MM.1S (cell line): ENCODE measurements around the gene AP1S2.

Source experiments
- DNase-seq: peaks from one replicate; pipeline ENCODE4 v3.0.0-alpha.2; 2015
- H2AFZ ChIP-seq: fragments of 300-600 bp; sonication (generic); 2 replicates; pipeline ENCODE4 v1.6.0; 2016; ENCODE audit warnings: antibody characterized with exemption, low read length
- H3F3A ChIP-seq: fragments of 300-600 bp; sonication (generic); 2 replicates; pipeline ENCODE4 v1.6.1; 2016; ENCODE audit warnings: mild to moderate bottlenecking, antibody characterized with exemption, low read length, moderate library complexity, mixed read lengths; ENCODE audit not compliant: insufficient read depth
- H3K27ac ChIP-seq: fragments of 300-600 bp; sonication (generic); 2 replicates; pipeline ENCODE4 v1.5.1; 2016; ENCODE audit warnings: mild to moderate bottlenecking, low read length
- H3K27me3 ChIP-seq: fragments of 300-600 bp; sonication (generic); replicated peaks from 2 replicates; pipeline ENCODE4 v1.6.0; 2016; ENCODE audit warnings: low read length; ENCODE audit not compliant: insufficient read depth
- H3K36me3 ChIP-seq: fragments of 300-600 bp; sonication (generic); replicated peaks from 2 replicates; pipeline ENCODE4 v1.6.1; 2016; ENCODE audit warnings: mild to moderate bottlenecking, low read length, mixed read lengths; ENCODE audit not compliant: insufficient read depth
- H3K4me1 ChIP-seq: fragments of 300-600 bp; sonication (generic); 2 replicates; pipeline ENCODE4 v1.6.1; 2016; ENCODE audit warnings: low read length, mixed read lengths
- H3K4me2 ChIP-seq: fragments of 300-600 bp; sonication (generic); 2 replicates; pipeline ENCODE4 v1.6.0; 2016; ENCODE audit warnings: low read depth, low read length
- H3K4me3 ChIP-seq: fragments of 300-600 bp; sonication (generic); 2 replicates; pipeline ENCODE4 v1.5.1; 2016; ENCODE audit warnings: low read length, mixed read lengths
- H3K79me2 ChIP-seq: fragments of 300-600 bp; sonication (generic); 2 replicates; pipeline ENCODE4 v1.6.1; 2016; ENCODE audit warnings: mixed run types, low read length, mixed read lengths
- H3K9ac ChIP-seq: fragments of 300-600 bp; sonication (generic); 2 replicates; pipeline ENCODE4 v1.6.1; 2016; ENCODE audit warnings: low read length, mixed read lengths
- H3K9me2 ChIP-seq: fragments of 300-600 bp; sonication (generic); replicated peaks from 2 replicates; pipeline ENCODE4 v1.6.1; 2016; ENCODE audit warnings: mild to moderate bottlenecking, low read length, mixed read lengths; ENCODE audit not compliant: insufficient read depth
- H3K9me3 ChIP-seq: fragments of 300-600 bp; sonication (generic); replicated peaks from 2 replicates; pipeline ENCODE4 v1.6.1; 2016; ENCODE audit warnings: mild to moderate bottlenecking, low read length, mixed read lengths; ENCODE audit not compliant: insufficient read depth
- H4K20me1 ChIP-seq: fragments of 300-600 bp; sonication (generic); 2 replicates; pipeline ENCODE4 v1.6.1; 2016; ENCODE audit warnings: mild to moderate bottlenecking, low read length, moderate library complexity, mixed read lengths; ENCODE audit not compliant: insufficient read depth
- EZH2 ChIP-seq: fragments of 300-600 bp; sonication (generic); optimal IDR thresholded peaks from 2 replicates; pipeline ENCODE3; 2017; ENCODE audit warnings: low read depth, mild to moderate bottlenecking, antibody characterized with exemption, low read length, mixed read lengths
- EZH2phosphoT487 ChIP-seq: fragments of 300-600 bp; sonication (generic); IDR thresholded peaks from 2 replicates; pipeline ENCODE4 v1.6.1; 2018; ENCODE audit warnings: antibody characterized with exemption, low read length
- TF ChIP-seq, protein P1 (sequence below): fragments of 300-600 bp; sonication (generic); IDR thresholded peaks from 2 replicates; pipeline ENCODE4 v1.5.1; 2016; ENCODE audit warnings: antibody characterized with exemption, low read length, mixed read lengths

The AP1S2 gene

DNA sequence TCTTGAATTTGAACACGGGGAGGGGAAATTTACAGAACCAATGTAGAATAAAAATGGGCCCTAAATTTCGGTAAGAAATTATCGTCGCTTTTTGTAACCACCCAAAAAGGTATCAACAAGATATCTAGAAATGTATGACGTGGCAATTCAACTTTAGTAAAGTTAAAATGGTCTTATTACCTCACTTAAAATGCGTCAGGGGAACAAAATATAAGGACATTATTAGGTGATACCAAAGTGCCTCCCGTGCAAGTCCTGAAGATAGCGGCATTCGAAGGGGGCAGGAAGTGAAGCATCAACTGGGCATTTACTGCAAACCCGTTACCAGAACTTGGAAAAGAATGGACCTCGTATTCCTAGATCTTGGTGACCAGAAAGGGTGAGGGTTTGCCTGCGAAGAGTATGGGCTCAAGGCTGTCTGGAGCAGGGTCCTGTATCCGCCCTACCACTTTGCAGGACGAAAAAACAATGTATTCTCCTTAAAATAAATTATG, 980 bp downstream of the AP1S2 start:
- H3K4me3 ChIP-seq, result peak overlapping the region; percentile 83
- H3K9me3 ChIP-seq, result no peaks in the 10 kb centered on the region
- H3K27me3 ChIP-seq, result no peaks in the 10 kb centered on the region
- TF ChIP-seq, protein P1, sequence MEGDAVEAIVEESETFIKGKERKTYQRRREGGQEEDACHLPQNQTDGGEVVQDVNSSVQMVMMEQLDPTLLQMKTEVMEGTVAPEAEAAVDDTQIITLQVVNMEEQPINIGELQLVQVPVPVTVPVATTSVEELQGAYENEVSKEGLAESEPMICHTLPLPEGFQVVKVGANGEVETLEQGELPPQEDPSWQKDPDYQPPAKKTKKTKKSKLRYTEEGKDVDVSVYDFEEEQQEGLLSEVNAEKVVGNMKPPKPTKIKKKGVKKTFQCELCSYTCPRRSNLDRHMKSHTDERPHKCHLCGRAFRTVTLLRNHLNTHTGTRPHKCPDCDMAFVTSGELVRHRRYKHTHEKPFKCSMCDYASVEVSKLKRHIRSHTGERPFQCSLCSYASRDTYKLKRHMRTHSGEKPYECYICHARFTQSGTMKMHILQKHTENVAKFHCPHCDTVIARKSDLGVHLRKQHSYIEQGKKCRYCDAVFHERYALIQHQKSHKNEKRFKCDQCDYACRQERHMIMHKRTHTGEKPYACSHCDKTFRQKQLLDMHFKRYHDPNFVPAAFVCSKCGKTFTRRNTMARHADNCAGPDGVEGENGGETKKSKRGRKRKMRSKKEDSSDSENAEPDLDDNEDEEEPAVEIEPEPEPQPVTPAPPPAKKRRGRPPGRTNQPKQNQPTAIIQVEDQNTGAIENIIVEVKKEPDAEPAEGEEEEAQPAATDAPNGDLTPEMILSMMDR, result no peak
- TF ChIP-seq EZH2phosphoT487 (no peak), EZH2 (no peak)
- peaks cover 29% of the 10 kb centered on the region for H3K4me1 ChIP-seq
- H3K36me3 ChIP-seq, result no peaks in the 10 kb centered on the region
- H3K79me2 ChIP-seq, result peaks cover 39% of the 10 kb centered on the region
- H4K20me1 ChIP-seq, result no peaks in the 10 kb centered on the region
- peak overlapping the region; percentile 35; the same call in 1 of the 2 replicates for H2AFZ ChIP-seq
- DNase-seq, result no peak
- H3K9me2 ChIP-seq, result no peaks in the 10 kb centered on the region
- peak overlapping the region; percentile 63 for H3K9ac ChIP-seq
- H3K4me2 ChIP-seq, result peak overlapping the region; percentile 76
- H3K27ac ChIP-seq, result peak overlapping the region; percentile 42; the same call in 1 of the 2 replicates
- H3F3A ChIP-seq, result peaks cover 25% of the 10 kb centered on the region

DNA sequence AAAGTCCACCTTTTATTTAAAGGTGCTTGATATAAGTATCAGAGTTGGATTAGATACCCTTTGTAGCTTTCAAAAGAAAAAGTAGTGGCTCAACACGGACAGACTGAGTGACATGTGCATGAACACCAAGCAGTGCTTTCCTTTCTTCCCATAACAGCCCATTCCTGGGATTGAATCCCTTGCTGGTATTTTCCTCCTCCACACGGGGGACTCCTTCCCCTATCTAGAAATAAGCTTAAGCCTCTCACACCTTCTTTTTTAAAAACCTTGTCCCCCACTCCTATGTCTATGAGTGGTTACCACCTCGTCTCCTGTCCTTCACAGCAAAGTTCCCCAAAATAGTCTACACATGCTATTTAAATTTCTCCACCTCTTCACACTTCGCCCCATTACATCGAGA, 5.1 kb downstream of the AP1S2 start:
- no peaks in the 10 kb centered on the region for H3K36me3 ChIP-seq
- H3K9ac ChIP-seq, result no peak overlapping the region

DNA sequence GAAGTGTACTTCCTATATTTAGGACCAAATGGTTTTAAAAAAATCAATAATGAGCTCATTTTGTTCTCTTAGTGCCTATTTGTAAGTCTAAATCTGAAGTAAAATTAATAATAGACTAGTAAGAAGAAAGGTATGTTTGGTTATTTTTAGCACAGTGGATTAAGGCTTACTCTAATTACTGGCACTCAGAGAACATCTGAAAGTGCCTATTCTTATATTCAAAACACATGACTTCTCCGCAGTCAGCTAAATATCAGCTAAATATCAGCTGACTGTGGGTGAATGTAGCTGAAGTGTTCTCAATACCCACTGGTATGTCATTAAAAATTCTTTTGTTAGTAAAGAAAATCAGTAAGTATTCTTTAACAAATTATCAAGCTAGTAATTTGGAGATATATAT, 6.0 kb downstream of the AP1S2 start:
- H3K79me2 ChIP-seq, result peaks cover 67% of the 10 kb centered on the region
- DNase-seq, result peak; percentile 55
- no peaks in the 10 kb centered on the region for H3K36me3 ChIP-seq
- no peaks in the 10 kb centered on the region for H3K9me3 ChIP-seq
- no peak overlapping the region for H2AFZ ChIP-seq
- H3K4me2 ChIP-seq, result peak overlapping the region; percentile 63
- no peaks in the 10 kb centered on the region for H4K20me1 ChIP-seq
- TF ChIP-seq EZH2phosphoT487, result no peak
- no peak for TF ChIP-seq EZH2
- TF ChIP-seq, protein P1, result no peak
- H3K9me2 ChIP-seq, result no peaks in the 10 kb centered on the region
- H3K9ac ChIP-seq, result no peak overlapping the region
- peaks cover 27% of the 10 kb centered on the region for H3K4me1 ChIP-seq
- peaks cover 6% of the 10 kb centered on the region for H3F3A ChIP-seq
- H3K27ac ChIP-seq, result peak overlapping the region; percentile 52; the same call in 1 of the 2 replicates
- H3K4me3 ChIP-seq, result peak overlapping the region; percentile 25; the same call in 1 of the 2 replicates
- no peaks in the 10 kb centered on the region for H3K27me3 ChIP-seq

More for the DNA sequence above, 5.1 kb downstream of the AP1S2 start:
- Histone ChIP-seq H3K9me2 (no peaks in the 10 kb centered on the region), H3K4me1 (peaks cover 27% of the 10 kb centered on the region), H3K27ac (peak overlapping the region; percentile 52; the same call in 1 of the 2 replicates), H4K20me1 (no peaks in the 10 kb centered on the region), H3K4me3 (no peak overlapping the region), H2AFZ (no peak overlapping the region), H3K9me3 (no peaks in the 10 kb centered on the region), H3K27me3 (no peaks in the 10 kb centered on the region), H3K4me2 (peak overlapping the region; percentile 63), H3F3A (peaks cover 6% of the 10 kb centered on the region), H3K79me2 (peaks cover 64% of the 10 kb centered on the region)
- TF ChIP-seq EZH2, result no peak
- TF ChIP-seq EZH2phosphoT487, result no peak
- TF ChIP-seq, protein P1, result peak; percentile 14; the same call in 1 of the 2 replicates
- DNase-seq, result no peak
